GM20000 (cell line): ENCODE measurements around the gene SPATA33.
"Not testable (repeated sequence)": the region's sequence is repeated elsewhere in the genome, so short reads cannot be mapped to it uniquely, and the experiment has no call there.

ENCODE experiments used
- DNase-seq: peaks from one replicate; pipeline ENCODE4 v3.0.0; 2012; ENCODE audit warnings: low spot score
- CTCF ChIP-seq: IDR thresholded peaks from 2 replicates; pipeline ENCODE4 v1.5.1; 2012; ENCODE audit warnings: mild to moderate bottlenecking, control low read depth; ENCODE audit errors: extremely low read depth, missing control alignments

Gene SPATA33

GRCh38 chr16:89658221-89658879 is 714 bp downstream of the SPATA33 start:
- DNase-seq = peak; percentile 56
- no peak for TF ChIP-seq CTCF

GRCh38 chr16:89660146-89660545 is 2.5 kb downstream of the SPATA33 start:
- no peak for DNase-seq
- TF ChIP-seq CTCF = no peak

GRCh38 chr16:89661215-89661614 is 3.6 kb downstream of the SPATA33 start:
- no peak for TF ChIP-seq CTCF
- no peak for DNase-seq

- not testable (repeated sequence) for DNase-seq
Measured at GRCh38 chr16:89664238-89664637, 6.6 kb downstream of the SPATA33 start.

GRCh38 chr16:89667000-89667399 is 9.4 kb downstream of the SPATA33 start:
- DNase-seq = not testable (repeated sequence)

- no peak for TF ChIP-seq CTCF
- DNase-seq = no peak
Measured at GRCh38 chr16:89667633-89668032, 10.0 kb downstream of the SPATA33 start.

GRCh38 chr16:89668790-89669158 is 11.1 kb downstream of the SPATA33 start:
- DNase-seq = no peak
- no peak for TF ChIP-seq CTCF

GRCh38 chr16:89669755-89670154 is 12.1 kb downstream of the SPATA33 start:
- TF ChIP-seq CTCF = no peak
- no peak for DNase-seq
